KMS-11 (cell line): ENCODE measurements around the gene NAV2.

Experiments
- H2AFZ ChIP-seq: fragments of 200-600 bp; sonication (generic); 2 replicates; pipeline ENCODE4 v1.6.1; 2016; ENCODE audit warnings: antibody characterized with exemption, mixed run types, low read depth
- H3K27ac ChIP-seq: fragments of 200-600 bp; sonication (generic); 2 replicates; pipeline ENCODE4 v1.6.1; 2016; ENCODE audit warnings: mild to moderate bottlenecking, mixed run types
- H3K27me3 ChIP-seq: fragments of 200-600 bp; sonication (generic); 2 replicates; pipeline ENCODE4 v1.6.1; 2017; ENCODE audit warnings: mild to moderate bottlenecking, low read depth, mixed run types, moderate library complexity; ENCODE audit not compliant: insufficient read depth
- H3K36me3 ChIP-seq: fragments of 200-600 bp; sonication (generic); 2 replicates; pipeline ENCODE4 v1.6.1; 2017; ENCODE audit warnings: mild to moderate bottlenecking, mixed run types; ENCODE audit not compliant: insufficient read depth
- H3K4me1 ChIP-seq: fragments of 200-600 bp; sonication (generic); 2 replicates; pipeline ENCODE4 v1.6.1; 2016; ENCODE audit warnings: mild to moderate bottlenecking, low read depth, mixed run types; ENCODE audit not compliant: poor library complexity, severe bottlenecking
- H3K4me2 ChIP-seq: fragments of 200-600 bp; sonication (generic); 2 replicates; pipeline ENCODE4 v1.7.0; 2016; ENCODE audit warnings: mild to moderate bottlenecking, mixed run types
- H3K4me3 ChIP-seq: fragments of 200-600 bp; sonication (generic); IDR thresholded peaks from 2 replicates; pipeline ENCODE4 v1.6.1; 2017; ENCODE audit warnings: low read depth, low read length, mixed read lengths; ENCODE audit not compliant: insufficient read depth
- H3K79me2 ChIP-seq: fragments of 200-600 bp; sonication (generic); 2 replicates; pipeline ENCODE4 v1.6.1; 2016; ENCODE audit warnings: low read depth, mixed run types; ENCODE audit not compliant: insufficient read depth
- H3K9ac ChIP-seq: fragments of 200-600 bp; sonication (generic); 2 replicates; pipeline ENCODE4 v1.6.1; 2016; ENCODE audit warnings: mild to moderate bottlenecking, mixed run types
- H4K20me1 ChIP-seq: fragments of 200-600 bp; sonication (generic); 2 replicates; pipeline ENCODE4 v1.6.1; 2016; ENCODE audit warnings: mild to moderate bottlenecking, mixed run types; ENCODE audit not compliant: insufficient read depth
- TF ChIP-seq, protein P1 (sequence below): fragments of 200-600 bp; sonication (generic); conservative IDR thresholded peaks from 2 replicates; pipeline ENCODE4 v1.6.1; 2017; ENCODE audit warnings: low read depth, mild to moderate bottlenecking, antibody characterized with exemption, low read length, moderate library complexity, mixed read lengths

NAV2 gene

DNA sequence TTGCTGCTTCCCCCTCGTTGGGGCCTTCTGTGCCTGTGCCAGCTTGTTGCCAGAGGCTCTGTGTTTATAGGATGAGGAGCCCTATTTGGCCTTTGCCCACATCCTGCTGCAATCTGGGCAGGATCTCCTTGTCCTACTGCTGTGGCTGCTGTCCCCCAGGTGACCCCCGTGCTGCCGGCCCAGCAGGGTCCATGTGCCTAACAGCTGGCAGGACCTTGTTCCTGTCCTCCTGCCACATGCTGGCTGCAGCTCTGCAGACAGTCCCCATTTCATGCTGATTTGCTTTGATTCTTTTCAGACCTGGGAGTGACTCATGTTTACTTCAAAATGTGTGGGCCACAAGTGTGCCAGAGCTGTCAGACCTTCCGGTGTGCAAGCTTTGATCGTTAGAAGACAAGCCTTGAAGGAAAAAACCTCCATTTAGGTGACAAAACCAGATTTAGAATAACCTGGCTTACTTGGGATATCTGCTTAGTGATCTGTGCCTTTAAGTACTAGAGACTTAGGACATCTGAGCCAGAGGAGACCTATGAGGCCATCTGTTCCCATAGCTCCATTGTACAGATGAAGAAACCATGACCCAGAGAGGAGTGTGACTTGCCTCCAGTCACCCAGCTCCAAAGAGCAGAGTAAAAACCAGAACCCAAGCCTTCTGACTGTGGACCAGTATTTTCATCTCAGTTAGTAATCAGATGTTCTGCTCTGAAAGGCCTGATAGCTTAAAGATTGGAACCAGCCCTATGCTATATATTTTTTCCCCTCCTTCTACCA, 11.1 kb downstream of the NAV2 start:
- no peaks in the 10 kb centered on the region for H3K79me2 ChIP-seq
- no peak overlapping the region for H3K4me2 ChIP-seq
- H3K9ac ChIP-seq: no peak overlapping the region
- no peaks in the 10 kb centered on the region for H3K27me3 ChIP-seq
- H2AFZ ChIP-seq: no peak overlapping the region
- TF ChIP-seq, protein P1, sequence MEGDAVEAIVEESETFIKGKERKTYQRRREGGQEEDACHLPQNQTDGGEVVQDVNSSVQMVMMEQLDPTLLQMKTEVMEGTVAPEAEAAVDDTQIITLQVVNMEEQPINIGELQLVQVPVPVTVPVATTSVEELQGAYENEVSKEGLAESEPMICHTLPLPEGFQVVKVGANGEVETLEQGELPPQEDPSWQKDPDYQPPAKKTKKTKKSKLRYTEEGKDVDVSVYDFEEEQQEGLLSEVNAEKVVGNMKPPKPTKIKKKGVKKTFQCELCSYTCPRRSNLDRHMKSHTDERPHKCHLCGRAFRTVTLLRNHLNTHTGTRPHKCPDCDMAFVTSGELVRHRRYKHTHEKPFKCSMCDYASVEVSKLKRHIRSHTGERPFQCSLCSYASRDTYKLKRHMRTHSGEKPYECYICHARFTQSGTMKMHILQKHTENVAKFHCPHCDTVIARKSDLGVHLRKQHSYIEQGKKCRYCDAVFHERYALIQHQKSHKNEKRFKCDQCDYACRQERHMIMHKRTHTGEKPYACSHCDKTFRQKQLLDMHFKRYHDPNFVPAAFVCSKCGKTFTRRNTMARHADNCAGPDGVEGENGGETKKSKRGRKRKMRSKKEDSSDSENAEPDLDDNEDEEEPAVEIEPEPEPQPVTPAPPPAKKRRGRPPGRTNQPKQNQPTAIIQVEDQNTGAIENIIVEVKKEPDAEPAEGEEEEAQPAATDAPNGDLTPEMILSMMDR: no peak
- H3K4me3 ChIP-seq: no peak overlapping the region
- H4K20me1 ChIP-seq: no peaks in the 10 kb centered on the region
- H3K36me3 ChIP-seq: no peaks in the 10 kb centered on the region
- H3K27ac ChIP-seq: no peak overlapping the region
- H3K4me1 ChIP-seq: no peaks in the 10 kb centered on the region

DNA sequence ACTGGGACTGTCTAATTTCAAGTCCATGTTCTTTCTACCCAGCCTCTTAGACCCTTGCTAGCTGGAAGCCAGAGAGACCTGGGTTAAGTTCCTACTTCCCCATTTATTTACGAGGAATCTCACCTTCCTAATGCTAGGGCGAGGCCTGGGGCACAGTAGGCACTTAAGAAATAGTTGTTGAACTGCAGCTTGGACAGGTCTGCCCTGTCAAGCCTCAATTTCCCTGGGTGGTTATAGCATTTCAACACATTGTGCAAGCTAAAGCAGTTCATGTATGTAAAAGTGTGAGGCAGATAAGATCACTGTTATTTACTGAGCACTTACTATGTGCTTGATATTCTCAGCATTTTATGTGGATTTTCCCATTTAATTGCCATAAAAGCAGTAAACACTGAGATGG, 12.1 kb downstream of the NAV2 start:
- Histone ChIP-seq H3K27ac (no peak overlapping the region), H3K4me2 (no peak overlapping the region), H3K4me3 (no peak overlapping the region), H3K4me1 (no peaks in the 10 kb centered on the region), H2AFZ (no peak overlapping the region), H3K36me3 (no peaks in the 10 kb centered on the region), H3K27me3 (no peaks in the 10 kb centered on the region), H4K20me1 (no peaks in the 10 kb centered on the region), H3K9ac (no peak overlapping the region), H3K79me2 (no peaks in the 10 kb centered on the region)
- TF ChIP-seq, protein P1: no peak

DNA sequence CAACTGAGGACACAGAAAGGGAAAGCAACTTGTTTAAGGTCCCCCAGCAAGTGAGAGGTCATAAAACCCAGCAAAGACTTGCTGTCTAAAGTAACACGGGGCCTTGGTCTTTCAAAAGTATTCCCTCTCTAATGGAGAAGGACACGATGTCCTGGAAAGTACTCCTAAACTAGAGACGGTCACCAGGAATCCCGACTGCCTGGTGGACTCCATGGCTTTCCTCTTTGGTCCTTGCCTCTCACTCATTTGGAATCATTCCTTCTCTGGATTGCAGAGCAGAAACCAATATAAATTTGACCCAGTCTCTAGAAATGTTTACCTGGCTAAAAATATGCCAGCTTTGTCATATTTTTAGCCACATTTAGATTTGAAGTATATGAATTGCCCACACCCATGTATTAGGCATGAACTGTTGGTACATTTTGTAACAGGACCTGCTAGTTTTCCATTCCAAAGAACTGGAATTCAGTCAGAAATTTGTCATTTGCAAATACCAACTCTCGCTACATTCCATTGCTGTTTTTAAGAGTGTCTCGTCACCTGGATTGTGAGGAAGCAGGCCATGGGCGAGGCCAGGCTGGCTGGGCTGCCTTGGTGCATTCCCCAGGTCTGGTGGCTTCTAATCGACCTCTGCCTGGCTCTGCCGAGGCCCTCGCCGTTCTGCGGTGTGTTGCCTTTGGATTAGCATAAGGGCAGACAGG, 12.9 kb downstream of the NAV2 start:
- Histone ChIP-seq H3K4me2 (no peak overlapping the region), H2AFZ (no peak overlapping the region), H3K9ac (no peak overlapping the region), H3K36me3 (no peaks in the 10 kb centered on the region), H4K20me1 (no peaks in the 10 kb centered on the region), H3K79me2 (no peaks in the 10 kb centered on the region), H3K4me3 (no peak overlapping the region), H3K27ac (no peak overlapping the region), H3K4me1 (no peaks in the 10 kb centered on the region), H3K27me3 (no peaks in the 10 kb centered on the region)
- TF ChIP-seq, protein P1: no peak

DNA sequence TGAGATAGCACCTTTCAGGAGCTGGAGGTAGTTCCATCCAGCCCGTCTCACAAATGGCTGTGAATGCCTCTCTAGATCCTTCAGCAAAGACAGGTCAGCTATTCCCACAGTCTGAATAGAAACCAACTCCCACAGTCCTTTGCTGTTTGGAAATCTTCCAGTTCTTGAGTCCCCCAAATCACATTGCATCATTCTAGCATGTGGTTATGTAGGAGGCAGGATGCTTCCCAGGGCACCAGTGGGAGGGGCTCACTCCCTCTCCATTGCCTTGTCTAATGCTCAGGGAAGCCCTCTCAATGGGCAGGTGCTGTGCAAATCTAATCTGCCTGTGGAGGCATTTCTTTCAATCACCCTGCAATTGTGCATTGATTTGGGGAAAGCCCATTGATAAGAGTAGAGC, 14.6 kb downstream of the NAV2 start:
- no peaks in the 10 kb centered on the region for H4K20me1 ChIP-seq
- H3K79me2 ChIP-seq: no peaks in the 10 kb centered on the region
- H3K4me3 ChIP-seq: no peak overlapping the region
- no peak overlapping the region for H2AFZ ChIP-seq
- H3K9ac ChIP-seq: no peak overlapping the region
- H3K4me2 ChIP-seq: no peak overlapping the region
- no peaks in the 10 kb centered on the region for H3K27me3 ChIP-seq
- TF ChIP-seq, protein P1: no peak
- H3K4me1 ChIP-seq: no peaks in the 10 kb centered on the region
- H3K36me3 ChIP-seq: no peaks in the 10 kb centered on the region
- no peak overlapping the region for H3K27ac ChIP-seq
